ENCODE data around the gene SMYD2.

SMYD2 gene

DNA sequence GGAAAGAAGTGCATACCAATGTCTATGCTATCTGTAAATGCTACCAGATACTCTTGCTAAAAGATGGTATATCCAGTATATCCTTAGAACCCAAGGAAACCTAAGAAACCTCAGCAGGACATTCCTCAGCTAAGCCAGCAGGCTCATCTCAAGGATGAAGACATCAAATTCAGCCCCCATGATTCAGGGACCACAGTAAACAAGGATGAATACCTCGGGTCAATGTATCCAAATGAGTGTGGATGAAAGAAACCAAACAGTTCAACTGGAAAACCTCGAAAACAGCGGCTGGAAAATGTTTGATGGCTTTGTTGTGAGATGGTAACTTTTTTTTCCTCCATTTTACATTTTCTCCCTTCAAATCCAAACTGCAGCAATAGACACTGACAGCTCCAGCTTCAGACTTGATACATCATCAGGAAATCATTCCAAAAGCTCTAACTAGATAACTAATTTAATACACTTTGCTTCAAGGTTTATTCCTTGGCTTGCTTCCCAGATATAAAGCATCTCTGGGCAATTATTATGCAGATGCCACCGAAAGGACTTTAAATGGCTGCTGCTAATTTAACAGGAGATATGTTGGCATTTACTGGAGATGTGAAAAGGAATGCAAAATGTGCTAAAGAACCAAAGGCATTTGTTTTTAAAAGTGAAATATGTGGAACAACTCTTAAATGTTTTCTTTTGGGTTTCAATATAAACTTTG, 73.6 kb downstream of the SMYD2 start:
- TF ChIP-seq, protein P1, sequence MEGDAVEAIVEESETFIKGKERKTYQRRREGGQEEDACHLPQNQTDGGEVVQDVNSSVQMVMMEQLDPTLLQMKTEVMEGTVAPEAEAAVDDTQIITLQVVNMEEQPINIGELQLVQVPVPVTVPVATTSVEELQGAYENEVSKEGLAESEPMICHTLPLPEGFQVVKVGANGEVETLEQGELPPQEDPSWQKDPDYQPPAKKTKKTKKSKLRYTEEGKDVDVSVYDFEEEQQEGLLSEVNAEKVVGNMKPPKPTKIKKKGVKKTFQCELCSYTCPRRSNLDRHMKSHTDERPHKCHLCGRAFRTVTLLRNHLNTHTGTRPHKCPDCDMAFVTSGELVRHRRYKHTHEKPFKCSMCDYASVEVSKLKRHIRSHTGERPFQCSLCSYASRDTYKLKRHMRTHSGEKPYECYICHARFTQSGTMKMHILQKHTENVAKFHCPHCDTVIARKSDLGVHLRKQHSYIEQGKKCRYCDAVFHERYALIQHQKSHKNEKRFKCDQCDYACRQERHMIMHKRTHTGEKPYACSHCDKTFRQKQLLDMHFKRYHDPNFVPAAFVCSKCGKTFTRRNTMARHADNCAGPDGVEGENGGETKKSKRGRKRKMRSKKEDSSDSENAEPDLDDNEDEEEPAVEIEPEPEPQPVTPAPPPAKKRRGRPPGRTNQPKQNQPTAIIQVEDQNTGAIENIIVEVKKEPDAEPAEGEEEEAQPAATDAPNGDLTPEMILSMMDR (IDR thresholded peaks at IDR 0.05; ENCODE audit: low read depth, low read length): no peak
- DNase-seq (ENCODE audit: extremely low read depth, low read depth): no peak

DNA sequence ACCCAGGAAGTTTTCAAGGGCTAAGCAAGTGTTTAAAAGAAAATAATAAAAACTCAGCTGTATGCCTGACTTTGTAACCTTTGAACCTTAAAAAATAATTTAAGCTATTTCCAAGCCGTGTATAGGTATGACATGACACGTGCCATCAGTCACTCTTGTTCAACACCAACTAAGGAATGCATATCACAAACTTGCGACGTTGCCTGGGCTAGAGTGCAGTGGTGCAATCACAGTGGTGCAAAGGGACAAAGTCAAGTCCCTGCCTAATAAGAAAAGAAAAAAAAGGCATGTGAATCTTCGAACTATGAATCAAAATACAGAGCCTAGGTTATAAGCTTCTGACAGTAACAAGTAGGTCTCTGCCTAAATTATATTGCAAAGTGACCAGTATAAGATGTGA, 79.2 kb downstream of the SMYD2 start:
- TF ChIP-seq, protein P1 (IDR thresholded peaks at IDR 0.05; ENCODE audit: low read depth, low read length): no peak
- no peak for DNase-seq (ENCODE audit: extremely low read depth, low read depth)

DNA sequence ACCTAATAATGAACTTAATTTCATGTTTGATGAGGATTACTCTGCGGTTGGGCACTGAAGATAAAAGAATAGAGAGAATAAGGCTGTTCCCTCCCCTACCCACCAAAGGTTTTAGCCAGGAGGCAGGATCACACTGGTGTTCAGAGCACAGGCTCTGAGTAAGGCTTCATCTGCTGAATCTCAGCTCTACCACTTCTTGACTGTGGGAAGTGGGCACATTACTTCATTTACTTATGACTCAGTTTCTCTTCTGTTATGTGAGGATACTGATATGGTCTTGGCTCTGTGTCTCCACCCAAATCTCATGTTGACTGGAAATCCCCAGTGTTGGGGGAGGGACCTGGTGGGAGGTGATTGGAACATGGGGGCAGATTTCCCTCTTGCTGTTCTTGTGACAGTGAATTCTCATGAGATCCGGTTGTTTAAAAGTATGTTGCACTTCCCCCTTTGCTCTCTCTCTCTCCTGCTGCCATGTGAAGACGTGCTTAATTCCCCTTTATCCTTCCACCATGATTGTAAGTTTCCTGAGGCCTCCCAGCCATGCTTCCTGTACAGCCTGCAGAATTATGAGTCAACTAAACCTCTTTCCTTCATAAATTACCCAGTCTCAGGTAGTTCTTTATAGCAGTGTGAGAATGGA, 79.7 kb downstream of the SMYD2 start:
- no peak for DNase-seq (ENCODE audit: extremely low read depth, low read depth)
- TF ChIP-seq, protein P1 (IDR thresholded peaks at IDR 0.05; ENCODE audit: low read depth, low read length): no peak

DNA sequence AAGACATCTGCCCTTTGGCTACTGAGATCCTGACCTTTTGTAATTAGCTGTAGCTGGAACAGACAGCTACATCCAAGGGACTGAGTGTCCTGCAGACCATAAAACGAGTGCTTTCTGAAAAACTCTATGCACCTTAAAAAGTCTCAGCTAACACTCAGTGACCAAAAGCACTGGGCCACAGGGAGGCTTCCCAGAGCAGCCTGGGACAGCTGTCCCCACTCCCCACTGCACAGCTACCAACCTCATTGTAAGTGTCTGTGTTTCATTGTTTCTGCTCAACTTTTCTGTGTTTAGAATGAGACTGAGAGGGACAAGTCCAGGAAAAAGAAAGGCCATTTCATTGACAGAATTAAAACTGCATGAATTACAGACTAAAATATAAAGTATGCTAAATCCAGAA, 80.7 kb downstream of the SMYD2 start:
- DNase-seq (ENCODE audit: extremely low read depth, low read depth): no peak
- TF ChIP-seq, protein P1 (IDR thresholded peaks at IDR 0.05; ENCODE audit: low read depth, low read length): no peak

DNA sequence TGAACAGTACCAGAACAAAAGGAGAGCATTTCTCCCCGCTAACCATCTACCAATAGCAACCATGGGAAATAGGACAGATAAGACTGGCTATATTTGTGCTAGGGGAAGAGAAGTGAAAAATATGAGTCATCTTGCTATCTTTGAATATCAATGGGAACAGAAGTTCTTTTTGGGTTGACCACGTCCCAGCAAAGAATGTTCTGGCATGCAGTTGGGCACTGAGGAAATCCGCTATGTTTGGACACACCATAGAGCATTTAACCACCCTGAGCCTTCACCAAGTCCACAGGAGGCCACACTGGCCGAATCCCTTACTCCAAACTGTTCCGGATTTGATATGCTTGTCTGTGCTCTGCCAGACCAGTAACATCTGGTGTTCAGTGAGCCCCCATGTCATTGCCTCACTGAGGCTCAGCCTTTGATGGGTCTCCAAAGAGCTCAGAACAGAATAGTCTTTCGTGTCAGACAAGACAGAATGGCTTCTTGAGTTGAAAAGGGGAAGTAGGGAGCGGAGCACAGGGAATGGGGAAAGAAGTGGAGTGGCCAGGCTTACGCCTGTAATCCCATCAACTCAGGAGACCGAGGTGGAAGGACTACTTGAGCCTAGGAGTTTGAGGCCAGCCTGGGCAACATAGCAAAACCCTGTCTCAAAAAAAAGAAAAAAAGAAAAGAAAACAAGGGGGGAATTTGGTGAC, 81.4 kb downstream of the SMYD2 start:
- DNase-seq (ENCODE audit: extremely low read depth, low read depth): no peak

DNA sequence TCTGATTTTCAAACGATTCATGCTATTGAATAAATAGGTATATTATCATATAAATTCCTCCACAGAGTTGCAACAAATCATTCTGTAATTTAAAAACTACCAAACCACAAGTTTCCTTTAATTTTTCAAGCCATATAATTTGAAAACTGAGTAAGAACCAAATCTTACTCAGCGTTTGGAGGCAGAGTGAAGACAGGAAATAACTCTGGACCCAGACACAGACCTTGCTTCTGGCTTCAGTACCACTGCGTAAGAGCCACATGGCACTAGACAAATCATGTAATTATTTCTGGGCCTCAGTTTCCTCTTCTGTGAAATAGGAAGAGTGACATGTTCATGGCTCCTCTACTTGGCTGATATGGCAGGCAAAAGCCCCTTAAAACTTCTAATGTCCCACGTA, 82.4 kb downstream of the SMYD2 start:
- TF ChIP-seq, protein P1 (IDR thresholded peaks at IDR 0.05; ENCODE audit: low read depth, low read length): no peak
- DNase-seq (ENCODE audit: extremely low read depth, low read depth): no peak

More for the DNA sequence above, 81.4 kb downstream of the SMYD2 start:
- TF ChIP-seq, protein P1 (IDR thresholded peaks at IDR 0.05; ENCODE audit: low read depth, low read length): no peak

DNA sequence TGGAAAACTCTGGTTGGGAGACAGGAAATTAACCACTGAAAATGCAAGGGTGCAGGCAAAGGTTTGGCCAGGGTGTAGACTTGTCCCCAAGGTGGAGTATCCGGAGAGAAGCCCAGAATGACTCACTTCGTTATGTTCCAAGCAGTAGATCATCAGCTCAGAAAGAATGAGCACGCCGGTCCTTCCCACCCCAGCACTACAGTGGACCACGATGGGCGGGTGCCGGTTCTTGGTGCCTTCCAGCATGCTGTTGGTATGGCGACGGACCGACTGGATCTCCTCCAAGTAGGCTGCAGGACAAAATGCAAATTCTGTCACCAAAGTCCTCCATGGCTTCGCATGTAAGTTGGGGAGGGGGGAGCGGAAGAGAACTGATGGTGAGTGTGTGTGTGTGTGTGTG, 83.4 kb downstream of the SMYD2 start:
- no peak for DNase-seq (ENCODE audit: extremely low read depth, low read depth)
- TF ChIP-seq, protein P1 (IDR thresholded peaks at IDR 0.05; ENCODE audit: low read depth, low read length): no peak

Measured in AG09319 (cell line).